GM12878 (cell line): ENCODE measurements around the gene PALD1.

Experiments used
- BRCA1 ChIP-seq: IDR thresholded peaks from 2 replicates; pipeline ENCODE4 v1.6.1; 2011; ENCODE audit warnings: low read depth, low read length, improper control_type of control experiment
- ETV6 ChIP-seq, 2 experiments: fragments of 450-650 bp in 1 of 2; IDR thresholded peaks in 1 of 2; conservative IDR thresholded peaks in 1 of 2; 2 replicates each; pipeline ENCODE4 v1.6.1; 2014; ENCODE audit warnings: antibody characterized with exemption in 1 of 2, borderline replicate concordance in 1 of 2, low read depth in 1 of 2, mild to moderate bottlenecking in 1 of 2, moderate library complexity in 1 of 2
- POLR2A ChIP-seq: IDR thresholded peaks from 2 replicates; pipeline ENCODE4 v1.6.1; 2011; ENCODE audit warnings: low read depth, mild to moderate bottlenecking, low read length
- SUZ12 ChIP-seq: fragments of 200-600 bp; sonication (generic); IDR thresholded peaks from one replicate; pipeline ENCODE4 v1.6.1; 2018; ENCODE audit warnings: antibody characterized with exemption, mild to moderate bottlenecking; ENCODE audit not compliant: unreplicated experiment
- TF ChIP-seq, protein P1 (sequence below): IDR thresholded peaks from 2 replicates; pipeline ENCODE4 v1.6.1; 2012; ENCODE audit warnings: low read length, inconsistent platforms
- TF ChIP-seq, protein P2 (sequence below), 3 experiments: IDR thresholded peaks in 2 of 3; conservative IDR thresholded peaks in 1 of 3; 2 replicates each; pipeline ENCODE4 v1.5.1; 2011; ENCODE audit warnings: low read depth in 3 of 3, low read length in 3 of 3, mild to moderate bottlenecking in 3 of 3, control low read depth in 2 of 3, moderate library complexity in 2 of 3, inconsistent platforms in 1 of 3, mixed read lengths in 1 of 3; ENCODE audit not compliant: control insufficient read depth in 2 of 3, insufficient read depth in 1 of 3; ENCODE audit errors: extremely low read depth in 1 of 3
- TF ChIP-seq, protein P3 (sequence below): IDR thresholded peaks from 2 replicates; pipeline ENCODE4 v1.6.1; 2011; ENCODE audit warnings: mild to moderate bottlenecking, low read depth, low read length, moderate library complexity; ENCODE audit not compliant: insufficient replicate concordance
- TF ChIP-seq, protein P4 (sequence below): fragments of 450-650 bp; IDR thresholded peaks from 2 replicates; pipeline ENCODE4 v1.6.1; 2017; ENCODE audit warnings: mild to moderate bottlenecking, moderate library complexity

DNA sequence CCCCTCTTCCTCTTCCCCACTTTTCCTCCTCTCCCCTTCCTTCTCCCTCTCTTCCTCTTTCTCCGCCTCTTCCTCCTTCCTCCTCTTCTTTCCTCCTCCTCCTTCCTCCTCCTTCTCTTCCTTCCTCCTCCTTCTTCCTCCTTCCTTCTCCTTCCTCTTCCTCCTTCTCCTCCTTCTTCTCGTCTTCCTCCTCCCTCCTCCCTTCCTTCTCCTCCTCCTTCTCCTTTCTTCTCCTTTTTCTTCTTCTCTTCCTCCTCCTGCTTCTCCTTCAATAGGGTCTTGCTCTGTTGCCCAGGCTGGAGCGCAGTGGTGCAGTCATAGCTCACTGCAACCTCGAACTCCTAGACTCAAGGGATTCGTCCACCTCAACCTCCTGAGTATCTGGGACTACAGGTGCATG is 56.9 kb downstream of the PALD1 start:
- TF ChIP-seq BRCA1 (no peak), POLR2A (no peak), SUZ12 (no peak), ETV6 (conservative IDR thresholded peaks at IDR 0.05 in 1 of 2, IDR thresholded peaks at IDR 0.05 in 1 of 2; ENCODE audit: borderline replicate concordance in 1 of 2, low read depth in 1 of 2) (no peak)
- TF ChIP-seq, protein P1, sequence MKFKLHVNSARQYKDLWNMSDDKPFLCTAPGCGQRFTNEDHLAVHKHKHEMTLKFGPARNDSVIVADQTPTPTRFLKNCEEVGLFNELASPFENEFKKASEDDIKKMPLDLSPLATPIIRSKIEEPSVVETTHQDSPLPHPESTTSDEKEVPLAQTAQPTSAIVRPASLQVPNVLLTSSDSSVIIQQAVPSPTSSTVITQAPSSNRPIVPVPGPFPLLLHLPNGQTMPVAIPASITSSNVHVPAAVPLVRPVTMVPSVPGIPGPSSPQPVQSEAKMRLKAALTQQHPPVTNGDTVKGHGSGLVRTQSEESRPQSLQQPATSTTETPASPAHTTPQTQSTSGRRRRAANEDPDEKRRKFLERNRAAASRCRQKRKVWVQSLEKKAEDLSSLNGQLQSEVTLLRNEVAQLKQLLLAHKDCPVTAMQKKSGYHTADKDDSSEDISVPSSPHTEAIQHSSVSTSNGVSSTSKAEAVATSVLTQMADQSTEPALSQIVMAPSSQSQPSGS, result no peak
- TF ChIP-seq, protein P2, sequence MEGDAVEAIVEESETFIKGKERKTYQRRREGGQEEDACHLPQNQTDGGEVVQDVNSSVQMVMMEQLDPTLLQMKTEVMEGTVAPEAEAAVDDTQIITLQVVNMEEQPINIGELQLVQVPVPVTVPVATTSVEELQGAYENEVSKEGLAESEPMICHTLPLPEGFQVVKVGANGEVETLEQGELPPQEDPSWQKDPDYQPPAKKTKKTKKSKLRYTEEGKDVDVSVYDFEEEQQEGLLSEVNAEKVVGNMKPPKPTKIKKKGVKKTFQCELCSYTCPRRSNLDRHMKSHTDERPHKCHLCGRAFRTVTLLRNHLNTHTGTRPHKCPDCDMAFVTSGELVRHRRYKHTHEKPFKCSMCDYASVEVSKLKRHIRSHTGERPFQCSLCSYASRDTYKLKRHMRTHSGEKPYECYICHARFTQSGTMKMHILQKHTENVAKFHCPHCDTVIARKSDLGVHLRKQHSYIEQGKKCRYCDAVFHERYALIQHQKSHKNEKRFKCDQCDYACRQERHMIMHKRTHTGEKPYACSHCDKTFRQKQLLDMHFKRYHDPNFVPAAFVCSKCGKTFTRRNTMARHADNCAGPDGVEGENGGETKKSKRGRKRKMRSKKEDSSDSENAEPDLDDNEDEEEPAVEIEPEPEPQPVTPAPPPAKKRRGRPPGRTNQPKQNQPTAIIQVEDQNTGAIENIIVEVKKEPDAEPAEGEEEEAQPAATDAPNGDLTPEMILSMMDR (IDR thresholded peaks at IDR 0.05 in 2 of 3, conservative IDR thresholded peaks at IDR 0.05 in 1 of 3; ENCODE audit: control insufficient read depth in 2 of 3, extremely low read depth in 1 of 3, insufficient read depth in 1 of 3, low read depth in 3 of 3, low read length in 3 of 3), result no peak
- TF ChIP-seq, protein P3, sequence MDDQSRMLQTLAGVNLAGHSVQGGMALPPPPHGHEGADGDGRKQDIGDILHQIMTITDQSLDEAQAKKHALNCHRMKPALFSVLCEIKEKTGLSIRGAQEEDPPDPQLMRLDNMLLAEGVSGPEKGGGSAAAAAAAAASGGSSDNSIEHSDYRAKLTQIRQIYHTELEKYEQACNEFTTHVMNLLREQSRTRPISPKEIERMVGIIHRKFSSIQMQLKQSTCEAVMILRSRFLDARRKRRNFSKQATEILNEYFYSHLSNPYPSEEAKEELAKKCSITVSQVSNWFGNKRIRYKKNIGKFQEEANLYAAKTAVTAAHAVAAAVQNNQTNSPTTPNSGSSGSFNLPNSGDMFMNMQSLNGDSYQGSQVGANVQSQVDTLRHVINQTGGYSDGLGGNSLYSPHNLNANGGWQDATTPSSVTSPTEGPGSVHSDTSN, result no peak
- TF ChIP-seq, protein P4, sequence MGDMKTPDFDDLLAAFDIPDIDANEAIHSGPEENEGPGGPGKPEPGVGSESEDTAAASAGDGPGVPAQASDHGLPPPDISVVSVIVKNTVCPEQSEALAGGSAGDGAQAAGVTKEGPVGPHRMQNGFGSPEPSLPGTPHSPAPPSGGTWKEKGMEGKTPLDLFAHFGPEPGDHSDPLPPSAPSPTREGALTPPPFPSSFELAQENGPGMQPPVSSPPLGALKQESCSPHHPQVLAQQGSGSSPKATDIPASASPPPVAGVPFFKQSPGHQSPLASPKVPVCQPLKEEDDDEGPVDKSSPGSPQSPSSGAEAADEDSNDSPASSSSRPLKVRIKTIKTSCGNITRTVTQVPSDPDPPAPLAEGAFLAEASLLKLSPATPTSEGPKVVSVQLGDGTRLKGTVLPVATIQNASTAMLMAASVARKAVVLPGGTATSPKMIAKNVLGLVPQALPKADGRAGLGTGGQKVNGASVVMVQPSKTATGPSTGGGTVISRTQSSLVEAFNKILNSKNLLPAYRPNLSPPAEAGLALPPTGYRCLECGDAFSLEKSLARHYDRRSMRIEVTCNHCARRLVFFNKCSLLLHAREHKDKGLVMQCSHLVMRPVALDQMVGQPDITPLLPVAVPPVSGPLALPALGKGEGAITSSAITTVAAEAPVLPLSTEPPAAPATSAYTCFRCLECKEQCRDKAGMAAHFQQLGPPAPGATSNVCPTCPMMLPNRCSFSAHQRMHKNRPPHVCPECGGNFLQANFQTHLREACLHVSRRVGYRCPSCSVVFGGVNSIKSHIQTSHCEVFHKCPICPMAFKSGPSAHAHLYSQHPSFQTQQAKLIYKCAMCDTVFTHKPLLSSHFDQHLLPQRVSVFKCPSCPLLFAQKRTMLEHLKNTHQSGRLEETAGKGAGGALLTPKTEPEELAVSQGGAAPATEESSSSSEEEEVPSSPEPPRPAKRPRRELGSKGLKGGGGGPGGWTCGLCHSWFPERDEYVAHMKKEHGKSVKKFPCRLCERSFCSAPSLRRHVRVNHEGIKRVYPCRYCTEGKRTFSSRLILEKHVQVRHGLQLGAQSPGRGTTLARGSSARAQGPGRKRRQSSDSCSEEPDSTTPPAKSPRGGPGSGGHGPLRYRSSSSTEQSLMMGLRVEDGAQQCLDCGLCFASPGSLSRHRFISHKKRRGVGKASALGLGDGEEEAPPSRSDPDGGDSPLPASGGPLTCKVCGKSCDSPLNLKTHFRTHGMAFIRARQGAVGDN, result no peak
